ENCODE measurements around the gene ABCB8.

GRCh38 chr7:151074817-151075661 is 46.8 kb downstream of the ABCB8 start:
- TF ChIP-seq CTCF (IDR thresholded peaks at IDR 0.05; ENCODE audit: extremely low read depth in 1 of 2, insufficient read depth in 1 of 2, low read depth in 1 of 2, low read length in 2 of 2) (no peak), POLR2AphosphoS5 (IDR thresholded peaks at IDR 0.05; ENCODE audit: insufficient read depth, low read depth, low read length) (no peak), POLR2A (IDR thresholded peaks at IDR 0.05; ENCODE audit: low read depth, low read length) (no peak)
- TF ChIP-seq, protein P1, sequence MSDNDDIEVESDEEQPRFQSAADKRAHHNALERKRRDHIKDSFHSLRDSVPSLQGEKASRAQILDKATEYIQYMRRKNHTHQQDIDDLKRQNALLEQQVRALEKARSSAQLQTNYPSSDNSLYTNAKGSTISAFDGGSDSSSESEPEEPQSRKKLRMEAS (IDR thresholded peaks at IDR 0.05; ENCODE audit: insufficient read depth, insufficient read length), result no peak

Data from endothelial cell of umbilical vein (primary cell).